Ectodermal cell (in vitro differentiated cells): Measurements from ENCODE around the gene RAB35.

ENCODE experiments used
- H3K27ac ChIP-seq: 2 replicates; pipeline ENCODE4 v1.7.0; 2013; ENCODE audit warnings: mild to moderate bottlenecking, low read depth, low read length; ENCODE audit not compliant: insufficient read depth, poor library complexity, severe bottlenecking
- H3K27me3 ChIP-seq: 2 replicates; pipeline ENCODE4 v1.7.0; 2013; ENCODE audit warnings: mild to moderate bottlenecking, low read length; ENCODE audit not compliant: insufficient read depth, control insufficient read depth, poor library complexity, severe bottlenecking
- H3K36me3 ChIP-seq: one replicate; pipeline ENCODE4 v1.7.0; 2013; ENCODE audit warnings: low read length; ENCODE audit not compliant: control insufficient read depth, insufficient read depth
- H3K4me1 ChIP-seq: one replicate; pipeline ENCODE4 v1.7.0; 2013; ENCODE audit warnings: low read length; ENCODE audit not compliant: control insufficient read depth, insufficient read depth
- H3K4me3 ChIP-seq: 2 replicates; pipeline ENCODE4 v1.7.0; 2013; ENCODE audit warnings: low read depth, low read length, control low read depth; ENCODE audit not compliant: insufficient read depth
- H3K9me3 ChIP-seq: 2 replicates; pipeline ENCODE4 v1.7.0; 2013; ENCODE audit warnings: mild to moderate bottlenecking, low read length, moderate library complexity; ENCODE audit not compliant: control insufficient read depth
- WGBS, 2 experiments: methylation state at CpG; one replicate each; pipeline ENCODE4 v1.1.7; 2013; ENCODE audit warnings: missing lambda C conversion rate in 2 of 2; 5-methylcytosine and 5-hydroxymethylcytosine counted together

RAB35 gene

DNA sequence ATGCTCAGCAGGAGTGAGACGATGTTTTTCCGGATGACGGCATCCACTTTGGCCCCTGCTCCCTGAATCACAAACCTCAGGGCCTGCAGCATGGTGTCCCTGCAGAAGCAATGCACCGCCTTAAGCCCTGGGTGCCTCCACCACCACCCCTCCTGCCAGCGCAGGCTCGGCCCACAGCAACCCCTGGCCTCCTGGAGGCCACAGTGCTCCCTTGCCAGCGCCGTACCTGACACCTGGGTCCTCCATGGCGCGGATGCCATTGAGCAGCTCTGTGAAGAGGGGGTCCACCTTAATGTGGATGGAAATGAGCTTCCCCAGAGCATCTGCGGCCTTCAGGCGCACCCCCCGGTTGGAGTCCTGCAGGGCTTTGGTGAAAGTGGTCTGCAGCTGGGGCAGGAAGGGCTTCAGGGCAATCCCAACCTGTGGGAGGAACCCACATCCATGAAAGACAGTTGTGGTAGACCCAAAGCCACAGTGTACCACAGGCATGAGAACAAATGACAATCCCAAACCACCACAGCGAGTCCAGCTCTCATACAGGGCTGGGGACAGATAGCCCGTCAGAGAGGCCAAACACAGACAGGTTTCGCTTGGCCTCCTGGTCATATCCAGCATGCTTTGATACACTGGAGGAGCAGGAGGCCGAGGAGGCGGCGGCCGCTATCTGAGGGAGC lies 17.9 kb upstream of the RAB35 start:
- Histone ChIP-seq H3K27ac (no peak overlapping the region), H3K9me3 (no peaks in the 10 kb centered on the region), H3K27me3 (no peaks in the 10 kb centered on the region), H3K36me3 (peaks cover 88% of the 10 kb centered on the region), H3K4me3 (no peak overlapping the region), H3K4me1 (no peaks in the 10 kb centered on the region)
- 96 to 97% methylated on average over 20 of the region's 20 CpGs for WGBS, 2 experiments

DNA sequence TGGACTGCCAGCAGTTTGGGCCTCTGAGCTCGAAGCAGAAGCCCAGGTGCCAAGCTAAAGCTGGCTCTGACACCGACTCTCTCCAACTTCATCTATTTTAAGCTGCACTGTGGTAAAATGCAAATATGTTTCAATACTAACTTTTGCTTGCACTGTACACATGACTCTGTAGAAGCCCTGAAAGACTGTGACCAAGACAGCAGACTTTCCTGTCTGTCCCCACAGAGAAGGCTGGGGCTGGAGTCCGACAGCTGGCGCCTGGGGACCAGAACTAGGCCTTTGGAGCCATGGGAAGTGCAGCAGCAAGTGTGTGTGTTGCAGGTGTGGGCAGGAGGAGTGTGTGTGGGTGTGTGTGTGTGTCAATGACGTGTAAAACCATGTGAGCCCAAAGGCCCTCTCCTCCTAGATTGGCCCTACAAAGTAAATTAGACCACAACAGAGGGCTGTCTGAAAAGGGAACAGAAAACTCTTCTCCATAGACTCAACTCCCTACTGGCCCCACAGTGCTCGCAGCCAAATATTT lies 16.4 kb upstream of the RAB35 start:
- H3K36me3 ChIP-seq = peaks cover 93% of the 10 kb centered on the region

DNA sequence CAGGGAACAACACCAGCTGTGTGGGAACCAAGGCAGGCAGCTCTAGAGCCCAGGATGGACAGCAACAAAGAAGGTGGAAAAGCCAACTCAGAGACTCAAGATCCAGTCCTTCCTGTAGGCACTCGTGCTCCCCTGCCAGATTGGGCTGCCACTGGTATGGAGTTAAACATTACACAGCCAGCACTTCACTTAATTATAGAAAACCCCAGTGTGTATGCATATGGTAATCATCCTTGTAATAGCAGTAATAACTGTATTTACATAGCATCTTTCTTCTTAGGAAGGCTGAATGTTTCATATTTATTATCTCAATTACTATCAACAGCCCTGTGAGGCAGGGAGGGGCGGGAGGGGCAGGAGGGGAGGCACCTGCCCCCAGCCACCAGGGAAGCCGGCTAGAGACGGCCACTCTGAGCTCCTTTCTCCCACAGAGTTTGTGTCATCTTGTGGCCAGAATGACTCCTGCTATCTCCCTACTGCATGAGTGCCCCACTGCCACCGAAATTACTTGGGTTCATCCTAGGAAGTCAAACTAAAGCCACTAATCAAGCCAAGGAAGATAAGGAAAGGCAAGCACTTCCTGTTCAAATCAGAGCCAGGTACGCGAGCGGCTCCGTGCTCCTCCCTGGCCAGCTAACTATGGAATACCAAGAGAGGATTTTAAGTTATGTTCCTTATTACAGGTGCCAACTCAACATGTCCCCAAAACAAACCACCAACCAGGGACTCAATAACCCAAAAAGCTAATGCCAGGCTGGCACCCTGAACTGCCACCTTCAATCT lies 15.7 kb upstream of the RAB35 start:
- WGBS, 2 experiments = 93 to 94% methylated on average over 9 of the region's 9 CpGs
- Histone ChIP-seq H3K27ac (no peak overlapping the region), H3K36me3 (peaks cover 92% of the 10 kb centered on the region), H3K4me3 (no peak overlapping the region), H3K9me3 (no peaks in the 10 kb centered on the region), H3K27me3 (no peaks in the 10 kb centered on the region), H3K4me1 (no peaks in the 10 kb centered on the region)

More for the DNA sequence above, 16.4 kb upstream of the RAB35 start:
- H3K27me3 ChIP-seq = no peaks in the 10 kb centered on the region
- 91 to 95% methylated on average over 5 to 6 of the region's 6 CpGs for WGBS, 2 experiments
- H3K27ac ChIP-seq = no peak overlapping the region
- H3K4me3 ChIP-seq = no peak overlapping the region
- no peaks in the 10 kb centered on the region for H3K9me3 ChIP-seq
- H3K4me1 ChIP-seq = no peaks in the 10 kb centered on the region

DNA sequence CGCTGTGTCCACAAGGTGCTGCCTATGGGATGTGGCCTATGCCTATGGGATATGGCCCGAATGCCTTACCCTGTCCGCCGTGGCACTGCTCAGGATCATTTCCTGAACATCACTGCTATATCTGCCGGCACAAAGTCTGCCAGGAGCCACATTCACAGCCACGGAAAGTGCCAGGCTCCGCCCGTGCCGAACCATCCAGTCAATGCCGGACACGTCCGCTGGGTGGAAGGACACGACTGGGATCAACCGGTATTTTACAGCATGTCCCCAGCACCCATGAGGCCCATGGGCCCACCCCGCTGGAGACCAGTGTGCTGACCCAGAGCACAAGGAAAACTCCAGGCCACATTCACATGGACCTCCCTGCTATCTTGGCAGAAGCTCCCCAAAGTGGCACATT lies 14.6 kb upstream of the RAB35 start:
- H3K9me3 ChIP-seq = no peaks in the 10 kb centered on the region
- WGBS, 2 experiments = 95 to 97% methylated on average over 15 of the region's 15 CpGs
- no peaks in the 10 kb centered on the region for H3K27me3 ChIP-seq
- no peak overlapping the region for H3K27ac ChIP-seq
- H3K4me3 ChIP-seq = no peak overlapping the region
- H3K36me3 ChIP-seq = peaks cover 82% of the 10 kb centered on the region
- no peaks in the 10 kb centered on the region for H3K4me1 ChIP-seq

DNA sequence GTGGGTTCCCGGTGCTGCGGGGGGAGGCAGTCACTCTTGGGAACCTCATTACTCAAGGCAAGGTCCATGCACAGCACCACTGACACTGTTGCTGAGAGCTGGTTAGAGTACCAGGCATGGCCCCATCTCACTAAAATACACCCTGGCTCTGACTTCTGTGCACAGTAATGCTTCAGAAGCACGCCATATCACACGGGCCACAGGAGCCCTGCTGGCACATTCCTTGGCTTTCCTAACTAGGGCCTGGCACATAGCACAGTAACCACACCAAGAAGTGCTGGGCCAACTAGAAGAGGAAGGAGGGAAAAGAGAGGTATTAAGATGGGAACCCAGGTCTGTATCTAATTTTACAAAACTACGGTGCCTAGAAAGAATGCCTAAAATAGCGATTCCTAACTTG lies 13.5 kb upstream of the RAB35 start:
- Histone ChIP-seq H3K4me3 (no peak overlapping the region), H3K9me3 (no peaks in the 10 kb centered on the region), H3K36me3 (peaks cover 74% of the 10 kb centered on the region), H3K4me1 (no peaks in the 10 kb centered on the region), H3K27ac (no peak overlapping the region), H3K27me3 (no peaks in the 10 kb centered on the region)
- 95 to 96% methylated on average over 6 of the region's 6 CpGs for WGBS, 2 experiments

DNA sequence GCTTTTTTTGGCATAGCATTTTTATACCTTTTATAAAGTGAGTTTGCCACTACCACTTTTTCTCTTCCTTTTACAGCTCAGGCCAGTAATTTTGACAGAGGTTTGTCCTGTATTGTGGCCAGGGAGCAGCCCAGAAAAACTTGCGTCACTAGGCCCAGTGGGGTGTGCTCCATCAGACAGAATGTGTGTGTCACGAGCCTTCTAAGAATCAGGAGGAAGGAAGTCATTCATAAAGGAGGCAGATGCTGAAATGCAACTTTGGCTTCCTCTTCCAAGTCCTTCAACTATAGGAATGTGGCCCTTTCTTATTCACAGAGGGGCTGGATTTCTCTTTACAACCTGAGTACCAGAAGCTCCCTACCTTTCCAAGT lies 10.1 kb upstream of the RAB35 start:
- WGBS, 2 experiments = 82 to 92% methylated on average over 2 of the region's 2 CpGs
- Histone ChIP-seq H3K4me3 (no peak overlapping the region), H3K36me3 (peaks cover 42% of the 10 kb centered on the region), H3K27me3 (no peaks in the 10 kb centered on the region), H3K27ac (no peak overlapping the region), H3K4me1 (no peaks in the 10 kb centered on the region), H3K9me3 (no peaks in the 10 kb centered on the region)

DNA sequence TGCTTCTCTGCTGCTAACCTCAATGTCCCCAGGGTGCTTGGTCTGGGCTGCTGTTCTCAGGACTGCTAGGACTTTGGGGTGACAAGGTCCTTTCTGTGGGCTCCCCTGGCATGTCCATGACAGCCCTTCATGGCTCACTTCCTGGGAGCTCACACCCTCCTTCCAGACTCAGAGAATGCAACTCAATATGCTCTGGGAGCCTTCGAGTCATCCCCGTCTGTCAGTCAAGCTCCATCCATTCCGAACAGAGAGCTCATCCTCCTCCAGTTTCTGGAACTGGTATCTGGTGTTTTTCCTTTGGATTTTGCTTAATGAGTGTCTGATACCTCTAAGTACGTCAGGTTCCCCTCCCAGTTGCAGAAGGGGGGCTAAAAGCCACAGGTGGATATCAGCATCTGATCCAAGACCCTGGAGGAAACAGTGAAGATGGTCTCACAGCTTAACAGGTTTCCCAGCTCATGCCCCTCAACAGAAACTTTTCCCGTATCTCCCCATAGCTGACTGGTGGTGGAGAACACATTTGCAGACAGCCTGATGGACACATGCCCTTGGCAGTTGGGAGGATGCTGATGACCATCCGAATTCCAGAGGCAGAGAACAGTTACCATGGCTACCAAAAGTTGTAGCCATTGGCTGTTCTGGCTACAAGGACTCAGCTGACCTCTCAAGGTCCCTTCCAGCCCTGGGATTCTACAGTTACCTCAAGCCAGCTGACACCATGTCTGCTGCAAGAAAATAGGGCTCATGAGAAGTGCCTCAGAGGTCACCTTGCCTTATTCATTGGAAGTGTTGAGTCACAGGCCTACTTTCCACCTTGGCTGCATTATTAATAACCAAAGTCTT lies 9.5 kb upstream of the RAB35 start:
- Histone ChIP-seq H3K27me3 (no peaks in the 10 kb centered on the region), H3K27ac (no peak overlapping the region), H3K9me3 (no peaks in the 10 kb centered on the region), H3K36me3 (peaks cover 36% of the 10 kb centered on the region), H3K4me1 (no peaks in the 10 kb centered on the region), H3K4me3 (no peak overlapping the region)
- 91 to 94% methylated on average over 6 of the region's 6 CpGs for WGBS, 2 experiments

DNA sequence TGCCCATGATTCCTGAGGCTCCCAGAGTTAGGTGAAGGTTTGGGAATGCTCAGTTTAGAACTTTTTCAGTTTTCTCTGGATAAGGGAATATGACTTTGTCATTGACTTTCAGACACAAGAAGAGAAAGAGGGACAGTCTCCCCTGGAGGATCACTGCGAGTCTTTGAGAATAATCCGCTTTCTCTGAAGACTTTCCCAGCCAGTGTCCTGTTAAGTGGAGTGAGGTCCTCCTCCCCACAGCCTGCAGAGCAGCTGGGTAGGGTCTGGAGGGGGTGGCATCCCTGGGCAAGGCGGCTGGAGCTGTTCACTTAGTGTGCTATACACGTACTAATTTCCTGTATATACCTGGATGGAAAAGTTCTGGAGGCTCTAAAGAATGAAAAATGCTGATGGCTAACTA lies 8.5 kb upstream of the RAB35 start:
- Histone ChIP-seq H3K9me3 (no peaks in the 10 kb centered on the region), H3K27ac (no peak overlapping the region), H3K36me3 (peaks cover 27% of the 10 kb centered on the region), H3K4me1 (no peaks in the 10 kb centered on the region), H3K27me3 (no peaks in the 10 kb centered on the region), H3K4me3 (no peak overlapping the region)
- 96 to 97% methylated on average over 4 of the region's 4 CpGs for WGBS, 2 experiments

DNA sequence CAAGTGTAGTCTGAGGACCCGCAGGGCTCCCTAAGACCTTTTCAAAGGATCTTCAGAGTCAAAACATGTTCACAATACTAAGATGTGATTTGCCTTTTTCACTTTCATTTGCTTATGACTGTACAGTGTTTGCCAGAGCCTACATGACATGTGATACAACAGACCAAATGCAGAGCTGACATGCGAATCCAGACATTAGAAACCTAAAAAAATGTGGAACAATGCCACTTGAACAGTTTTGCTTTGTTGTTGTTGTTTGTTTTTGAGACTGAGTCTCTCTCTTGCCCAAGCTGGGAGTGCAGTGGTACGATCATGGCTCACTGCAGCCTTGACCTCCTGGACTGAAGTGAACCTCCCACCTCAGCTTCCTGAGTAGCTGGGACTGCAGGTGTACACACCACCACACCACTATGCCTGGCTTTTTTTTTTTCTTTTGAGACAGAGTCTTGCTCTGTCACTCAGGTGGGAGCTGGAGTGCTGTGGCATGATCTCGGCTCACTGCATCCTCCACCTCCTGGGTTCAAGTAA lies 5.3 kb upstream of the RAB35 start:
- no peaks in the 10 kb centered on the region for H3K27me3 ChIP-seq
- WGBS, 2 experiments = 86 to 91% methylated on average over 4 of the region's 4 CpGs
- H3K4me1 ChIP-seq = peaks cover 5% of the 10 kb centered on the region
- no peak overlapping the region for H3K27ac ChIP-seq
- H3K9me3 ChIP-seq = no peaks in the 10 kb centered on the region
- no peaks in the 10 kb centered on the region for H3K36me3 ChIP-seq
- H3K4me3 ChIP-seq = no peak overlapping the region

DNA sequence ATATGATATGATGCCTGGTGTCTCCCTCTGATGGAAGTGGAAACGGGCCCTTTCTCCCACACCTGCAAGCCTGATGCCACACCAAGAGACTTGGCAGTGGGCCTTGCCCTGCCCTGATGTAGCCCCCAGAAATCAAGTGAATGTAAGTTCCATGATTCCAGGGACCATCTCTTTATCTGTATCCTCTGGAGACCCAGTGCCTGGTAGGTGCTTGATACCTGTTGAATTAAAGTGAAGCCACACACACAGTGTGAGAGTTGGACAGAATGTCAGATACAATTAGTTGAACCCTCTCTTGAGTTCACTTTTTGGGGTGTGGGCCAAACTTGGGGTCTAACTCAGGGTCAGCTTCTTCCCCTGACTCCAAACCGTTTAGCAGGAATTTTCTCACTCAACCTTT lies 4.8 kb upstream of the RAB35 start:
- Histone ChIP-seq H3K4me1 (peaks cover 5% of the 10 kb centered on the region), H3K27ac (no peak overlapping the region), H3K9me3 (no peaks in the 10 kb centered on the region), H3K4me3 (no peak overlapping the region), H3K36me3 (no peaks in the 10 kb centered on the region), H3K27me3 (no peaks in the 10 kb centered on the region)
- 85 to 94% methylated on average over 2 of the region's 2 CpGs for WGBS, 2 experiments
